MCF 10A (cell line): ENCODE data around the gene KAZN. TPM values are rescaled to one million over a fixed set of nuclear protein-coding genes. Genes with fewer than 3 reads are reported as not detected.

Source experiments
- BruUV-seq: library from RNA; stranded (reverse); fragments of 400-500 nt; replicated peaks from 2 replicates; lab custom pipeline; 2021; lab: Mats Ljungman, UMichigan
- CTCF ChIA-PET: fragments of 300-600 bp; sonication (Branson Sonifier 250); formaldehyde crosslinking; extraction: SDS; loops from one replicate; lab custom pipeline; 2021; ENCODE audit warnings: antibody characterized with exemption, inconsistent platforms; lab: Yijun Ruan, JAX
- POLR2A ChIA-PET: fragments of 300-600, 350-650 bp; sonication (Branson Sonifier 250); formaldehyde crosslinking; extraction: SDS; loops from one replicate; lab custom pipeline; 2020; ENCODE audit warnings: antibody characterized with exemption, inconsistent platforms; lab: Yijun Ruan, JAX
- DNase-seq: peaks from one replicate; pipeline ENCODE4 v3.0.0-alpha.2; 2018; ENCODE audit not compliant: unreplicated experiment
- H3K27ac Mint-ChIP-seq: one replicate; pipeline ENCODE4 v1.8.0; 2022; ENCODE audit warnings: mild to moderate bottlenecking, low read depth, mixed read lengths; ENCODE audit not compliant: unreplicated experiment
- H3K27me3 Mint-ChIP-seq: one replicate; pipeline ENCODE4 v1.8.0; 2022; ENCODE audit warnings: mixed read lengths; ENCODE audit not compliant: insufficient read depth, unreplicated experiment
- H3K36me3 Mint-ChIP-seq: one replicate; pipeline ENCODE4 v1.8.0; 2022; ENCODE audit warnings: mild to moderate bottlenecking, moderate library complexity, mixed read lengths; ENCODE audit not compliant: insufficient read depth, unreplicated experiment
- H3K4me1 Mint-ChIP-seq: one replicate; pipeline ENCODE4 v1.8.0; 2022; ENCODE audit warnings: mixed read lengths; ENCODE audit not compliant: insufficient read depth, unreplicated experiment
- H3K4me3 Mint-ChIP-seq: one replicate; pipeline ENCODE4 v1.8.0; 2022; ENCODE audit warnings: mild to moderate bottlenecking, moderate library complexity, mixed read lengths; ENCODE audit not compliant: unreplicated experiment
- H3K9me3 Mint-ChIP-seq: one replicate; pipeline ENCODE4 v1.8.0; 2022; ENCODE audit warnings: mixed read lengths; ENCODE audit not compliant: unreplicated experiment
- intact Hi-C: fragments of 100-400 bp; cut with micrococcal nuclease; formaldehyde crosslinking; loops from 2 replicates; pipeline ENCODE4 v1.14.1; 2022
- total RNA-seq: library from RNA; stranded (reverse); gene quantifications from 2 replicates; pipeline ENCODE4 v1.2.3, GENCODE V29; 2022
- TF ChIP-seq, protein P1 (sequence below): fragments of 200-600 bp; IDR thresholded peaks from one replicate; pipeline ENCODE4 v1.8.0; 2022; ENCODE audit warnings: antibody characterized with exemption, mild to moderate bottlenecking; ENCODE audit not compliant: unreplicated experiment

KAZN gene
- total RNA-seq, 1 experiment from 2014 or later = 3.3 TPM

- no peak overlapping the region for H3K4me3 Mint-ChIP-seq
- H3K9me3 Mint-ChIP-seq = no peaks in the 10 kb centered on the region
- H3K27me3 Mint-ChIP-seq = peaks cover 6% of the 10 kb centered on the region
- no peak overlapping the region for H3K27ac Mint-ChIP-seq
- H3K36me3 Mint-ChIP-seq = no peaks in the 10 kb centered on the region
- TF ChIP-seq, protein P1, sequence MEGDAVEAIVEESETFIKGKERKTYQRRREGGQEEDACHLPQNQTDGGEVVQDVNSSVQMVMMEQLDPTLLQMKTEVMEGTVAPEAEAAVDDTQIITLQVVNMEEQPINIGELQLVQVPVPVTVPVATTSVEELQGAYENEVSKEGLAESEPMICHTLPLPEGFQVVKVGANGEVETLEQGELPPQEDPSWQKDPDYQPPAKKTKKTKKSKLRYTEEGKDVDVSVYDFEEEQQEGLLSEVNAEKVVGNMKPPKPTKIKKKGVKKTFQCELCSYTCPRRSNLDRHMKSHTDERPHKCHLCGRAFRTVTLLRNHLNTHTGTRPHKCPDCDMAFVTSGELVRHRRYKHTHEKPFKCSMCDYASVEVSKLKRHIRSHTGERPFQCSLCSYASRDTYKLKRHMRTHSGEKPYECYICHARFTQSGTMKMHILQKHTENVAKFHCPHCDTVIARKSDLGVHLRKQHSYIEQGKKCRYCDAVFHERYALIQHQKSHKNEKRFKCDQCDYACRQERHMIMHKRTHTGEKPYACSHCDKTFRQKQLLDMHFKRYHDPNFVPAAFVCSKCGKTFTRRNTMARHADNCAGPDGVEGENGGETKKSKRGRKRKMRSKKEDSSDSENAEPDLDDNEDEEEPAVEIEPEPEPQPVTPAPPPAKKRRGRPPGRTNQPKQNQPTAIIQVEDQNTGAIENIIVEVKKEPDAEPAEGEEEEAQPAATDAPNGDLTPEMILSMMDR = no peak
- POLR2A ChIA-PET = no interaction called here
- H3K4me1 Mint-ChIP-seq = no peaks in the 10 kb centered on the region
- BruUV-seq = no TSS peak
- DNase-seq = no peak
- CTCF ChIA-PET = interaction anchor here (0.6 to 1.3 kb wide), 5 partner anchors 12 to 103 kb away, joined by 3 to 5 read pairs (median 3); no protein-coding TSS in a partner anchor
- intact Hi-C loops = no loop called here
Measured at GRCh38 chr1:14881775-14882672, 283.5 kb downstream of the KAZN start.

DNA sequence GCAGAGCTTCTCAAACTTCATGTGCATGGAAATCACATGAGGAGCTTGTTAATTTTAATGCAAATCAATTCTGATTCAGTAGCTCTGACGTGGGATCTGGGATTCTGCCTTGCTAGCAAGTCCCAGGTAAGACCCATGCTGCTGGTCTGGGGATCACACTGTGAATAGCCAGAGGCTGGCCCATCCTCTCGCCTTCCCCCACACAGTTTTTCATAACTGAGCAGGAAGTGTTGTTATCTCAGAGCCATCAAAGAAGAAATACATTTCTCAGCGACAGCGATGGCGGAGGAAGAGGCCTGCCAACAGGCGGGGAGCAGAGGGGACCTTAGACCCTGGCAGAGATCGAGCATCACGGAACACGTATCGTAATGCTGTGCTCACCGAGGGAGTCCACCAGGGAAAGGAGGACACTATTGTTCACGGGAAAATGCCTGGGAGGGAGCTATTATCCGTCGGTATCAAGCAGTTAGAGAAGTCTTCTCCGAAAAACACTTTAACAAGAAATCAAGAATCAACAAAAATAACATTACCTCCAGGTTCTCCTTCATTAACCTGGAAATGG lies 286.2 kb downstream of the KAZN start:
- TF ChIP-seq, protein P1 = no peak
- POLR2A ChIA-PET = no interaction called here
- no peaks in the 10 kb centered on the region for H3K27me3 Mint-ChIP-seq
- BruUV-seq = no TSS peak
- intact Hi-C loops = no loop called here
- H3K36me3 Mint-ChIP-seq = no peaks in the 10 kb centered on the region
- H3K4me3 Mint-ChIP-seq = no peak overlapping the region
- no peak for DNase-seq
- H3K4me1 Mint-ChIP-seq = no peaks in the 10 kb centered on the region
- H3K9me3 Mint-ChIP-seq = no peaks in the 10 kb centered on the region
- CTCF ChIA-PET = no interaction called here
- no peak overlapping the region for H3K27ac Mint-ChIP-seq

GRCh38 chr1:14887044-14887566 lies 288.6 kb downstream of the KAZN start:
- no peak overlapping the region for H3K4me3 Mint-ChIP-seq
- H3K36me3 Mint-ChIP-seq = no peaks in the 10 kb centered on the region
- TF ChIP-seq, protein P1 = no peak
- intact Hi-C loops = no loop called here
- no TSS peak for BruUV-seq
- H3K9me3 Mint-ChIP-seq = no peaks in the 10 kb centered on the region
- no peak overlapping the region for H3K27ac Mint-ChIP-seq
- no peak for DNase-seq
- ChIA-PET POLR2A (no interaction called here), CTCF (interaction anchor here (0.6 kb wide), 2 partner anchors 155 to 198 kb away, joined by 3 read pairs; no protein-coding TSS in a partner anchor)
- no peaks in the 10 kb centered on the region for H3K27me3 Mint-ChIP-seq
- no peaks in the 10 kb centered on the region for H3K4me1 Mint-ChIP-seq
